Activated CD8-positive, alpha-beta memory T cell treated with anti-CD3 and anti-CD28 coated beads, Interleukin-2, amount 50 U/mL, for 4 hours (primary cell): ENCODE results near the gene ACLY.
"Not testable (repeated sequence)": the region's sequence is repeated elsewhere in the genome, so short reads cannot be mapped to it uniquely, and the experiment has no call there.

Experiments
- DNase-seq: peaks from one replicate; pipeline ENCODE4 v3.0.0-alpha.2; 2020

ACLY gene

GRCh38 chr17:41939044-41939692 lies 20.4 kb upstream of the ACLY start:
- no peak for DNase-seq

- no peak for DNase-seq
Observed at GRCh38 chr17:41937970-41938954, 19.5 kb upstream of the ACLY start.

GRCh38 chr17:41935641-41936040 lies 16.9 kb upstream of the ACLY start:
- no peak for DNase-seq

- DNase-seq: no peak
Observed at GRCh38 chr17:41932816-41933389, 14.2 kb upstream of the ACLY start.

GRCh38 chr17:41931715-41932114 lies 13.0 kb upstream of the ACLY start:
- DNase-seq: not testable (repeated sequence)

- not testable (repeated sequence) for DNase-seq
Observed at GRCh38 chr17:41930833-41931156, 12.0 kb upstream of the ACLY start.

GRCh38 chr17:41930009-41930832 lies 11.5 kb upstream of the ACLY start, which contains the start of gene ODAD4:
ODAD4 (plus strand) TSS chr17:41930617; CDS start chr17:41930724, 107 bp downstream.
- peak; percentile 94 for DNase-seq

GRCh38 chr17:41928693-41929251 lies 10.0 kb upstream of the ACLY start:
- DNase-seq: no peak

GRCh38 chr17:41925991-41926590 lies 7.3 kb upstream of the ACLY start:
- no peak for DNase-seq

GRCh38 chr17:41920580-41920955 lies 1.8 kb upstream of the ACLY start:
- no peak for DNase-seq

- no peak for DNase-seq
Observed at GRCh38 chr17:41919840-41920579, 1.3 kb upstream of the ACLY start.

GRCh38 chr17:41919165-41919817 lies 540 bp upstream of the ACLY start:
- DNase-seq: no peak

- DNase-seq: peak; percentile 44
Observed at GRCh38 chr17:41917679-41918313, 955 bp downstream of the ACLY start.

- no peak for DNase-seq
Observed at GRCh38 chr17:41917192-41917591, 1.6 kb downstream of the ACLY start.

- no peak for DNase-seq
Observed at GRCh38 chr17:41915566-41915965, 3.2 kb downstream of the ACLY start.

GRCh38 chr17:41915020-41915419 lies 3.7 kb downstream of the ACLY start:
- no peak for DNase-seq

- DNase-seq: no peak
Observed at GRCh38 chr17:41914358-41914766, 4.4 kb downstream of the ACLY start.

GRCh38 chr17:41913798-41914197 lies 5.0 kb downstream of the ACLY start:
- DNase-seq: no peak

- DNase-seq: no peak
Observed at GRCh38 chr17:41912925-41913324, 5.8 kb downstream of the ACLY start.

GRCh38 chr17:41910701-41911391 lies 7.9 kb downstream of the ACLY start:
- no peak for DNase-seq
